ENCODE results near the gene PCMTD2.
"Not testable (repeated sequence)": the region's sequence is repeated elsewhere in the genome, so short reads cannot be mapped to it uniquely, and the experiment has no call there.

DNA sequence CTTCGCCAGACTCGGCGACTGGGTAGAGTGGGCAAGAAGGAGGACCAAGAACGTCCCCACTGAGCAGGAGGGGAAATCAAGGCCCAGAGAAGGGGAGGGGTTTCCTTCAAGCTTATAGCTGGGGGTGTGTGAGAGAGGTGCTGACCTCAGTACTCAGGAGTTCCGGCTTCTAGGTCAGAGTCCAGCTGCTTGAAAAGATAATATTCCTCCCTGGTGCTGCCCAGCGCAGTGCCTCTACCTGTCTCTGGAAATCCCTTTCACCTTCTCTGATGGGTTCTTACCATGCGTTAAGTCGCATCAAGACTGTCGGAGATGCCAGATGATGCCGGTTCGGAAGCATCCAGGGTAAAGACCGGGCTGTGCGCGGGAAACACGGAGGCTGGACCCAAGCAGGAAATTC lies 61.8 kb downstream of the PCMTD2 start:
- TF ChIP-seq, protein P1, sequence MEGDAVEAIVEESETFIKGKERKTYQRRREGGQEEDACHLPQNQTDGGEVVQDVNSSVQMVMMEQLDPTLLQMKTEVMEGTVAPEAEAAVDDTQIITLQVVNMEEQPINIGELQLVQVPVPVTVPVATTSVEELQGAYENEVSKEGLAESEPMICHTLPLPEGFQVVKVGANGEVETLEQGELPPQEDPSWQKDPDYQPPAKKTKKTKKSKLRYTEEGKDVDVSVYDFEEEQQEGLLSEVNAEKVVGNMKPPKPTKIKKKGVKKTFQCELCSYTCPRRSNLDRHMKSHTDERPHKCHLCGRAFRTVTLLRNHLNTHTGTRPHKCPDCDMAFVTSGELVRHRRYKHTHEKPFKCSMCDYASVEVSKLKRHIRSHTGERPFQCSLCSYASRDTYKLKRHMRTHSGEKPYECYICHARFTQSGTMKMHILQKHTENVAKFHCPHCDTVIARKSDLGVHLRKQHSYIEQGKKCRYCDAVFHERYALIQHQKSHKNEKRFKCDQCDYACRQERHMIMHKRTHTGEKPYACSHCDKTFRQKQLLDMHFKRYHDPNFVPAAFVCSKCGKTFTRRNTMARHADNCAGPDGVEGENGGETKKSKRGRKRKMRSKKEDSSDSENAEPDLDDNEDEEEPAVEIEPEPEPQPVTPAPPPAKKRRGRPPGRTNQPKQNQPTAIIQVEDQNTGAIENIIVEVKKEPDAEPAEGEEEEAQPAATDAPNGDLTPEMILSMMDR (IDR thresholded peaks at IDR 0.05; ENCODE audit: insufficient read depth, low read length), result not testable (repeated sequence)
- TF ChIP-seq POLR2AphosphoS5 (IDR thresholded peaks at IDR 0.05; ENCODE audit: low read depth), result not testable (repeated sequence)
- TF ChIP-seq, protein P2, sequence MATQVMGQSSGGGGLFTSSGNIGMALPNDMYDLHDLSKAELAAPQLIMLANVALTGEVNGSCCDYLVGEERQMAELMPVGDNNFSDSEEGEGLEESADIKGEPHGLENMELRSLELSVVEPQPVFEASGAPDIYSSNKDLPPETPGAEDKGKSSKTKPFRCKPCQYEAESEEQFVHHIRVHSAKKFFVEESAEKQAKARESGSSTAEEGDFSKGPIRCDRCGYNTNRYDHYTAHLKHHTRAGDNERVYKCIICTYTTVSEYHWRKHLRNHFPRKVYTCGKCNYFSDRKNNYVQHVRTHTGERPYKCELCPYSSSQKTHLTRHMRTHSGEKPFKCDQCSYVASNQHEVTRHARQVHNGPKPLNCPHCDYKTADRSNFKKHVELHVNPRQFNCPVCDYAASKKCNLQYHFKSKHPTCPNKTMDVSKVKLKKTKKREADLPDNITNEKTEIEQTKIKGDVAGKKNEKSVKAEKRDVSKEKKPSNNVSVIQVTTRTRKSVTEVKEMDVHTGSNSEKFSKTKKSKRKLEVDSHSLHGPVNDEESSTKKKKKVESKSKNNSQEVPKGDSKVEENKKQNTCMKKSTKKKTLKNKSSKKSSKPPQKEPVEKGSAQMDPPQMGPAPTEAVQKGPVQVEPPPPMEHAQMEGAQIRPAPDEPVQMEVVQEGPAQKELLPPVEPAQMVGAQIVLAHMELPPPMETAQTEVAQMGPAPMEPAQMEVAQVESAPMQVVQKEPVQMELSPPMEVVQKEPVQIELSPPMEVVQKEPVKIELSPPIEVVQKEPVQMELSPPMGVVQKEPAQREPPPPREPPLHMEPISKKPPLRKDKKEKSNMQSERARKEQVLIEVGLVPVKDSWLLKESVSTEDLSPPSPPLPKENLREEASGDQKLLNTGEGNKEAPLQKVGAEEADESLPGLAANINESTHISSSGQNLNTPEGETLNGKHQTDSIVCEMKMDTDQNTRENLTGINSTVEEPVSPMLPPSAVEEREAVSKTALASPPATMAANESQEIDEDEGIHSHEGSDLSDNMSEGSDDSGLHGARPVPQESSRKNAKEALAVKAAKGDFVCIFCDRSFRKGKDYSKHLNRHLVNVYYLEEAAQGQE (IDR thresholded peaks at IDR 0.05; ENCODE audit: insufficient replicate concordance, low read depth), result not testable (repeated sequence)
